HG02943 (cell line): ENCODE data around the gene MRTFA.

Source experiments
- ATAC-seq: cut with Tn5 transposase; IDR thresholded peaks from one replicate; pipeline ENCODE4 v1.9.1; 2021; ENCODE audit warnings: mild to moderate bottlenecking, low read depth, moderate library complexity; ENCODE audit not compliant: unreplicated experiment

Gene MRTFA

GRCh38 chr22:40473703-40474102 is 162.8 kb downstream of the MRTFA start:
- no peak for ATAC-seq

GRCh38 chr22:40472579-40472978 is 163.9 kb downstream of the MRTFA start:
- no peak for ATAC-seq

GRCh38 chr22:40472051-40472450 is 164.5 kb downstream of the MRTFA start:
- no peak for ATAC-seq

- ATAC-seq, result no peak
Observed at GRCh38 chr22:40469181-40469580, 167.3 kb downstream of the MRTFA start.

GRCh38 chr22:40468616-40469015 is 167.9 kb downstream of the MRTFA start:
- ATAC-seq, result no peak

GRCh38 chr22:40466976-40467375 is 169.5 kb downstream of the MRTFA start:
- ATAC-seq, result no peak

GRCh38 chr22:40463683-40464082 is 172.8 kb downstream of the MRTFA start:
- no peak for ATAC-seq

GRCh38 chr22:40463017-40463631 is 173.4 kb downstream of the MRTFA start:
- no peak for ATAC-seq

- no peak for ATAC-seq
Observed at GRCh38 chr22:40462195-40462984, 174.1 kb downstream of the MRTFA start.

- ATAC-seq, result no peak
Observed at GRCh38 chr22:40453671-40454070, 182.8 kb downstream of the MRTFA start.

GRCh38 chr22:40452730-40453487 is 183.6 kb downstream of the MRTFA start:
- no peak for ATAC-seq

GRCh38 chr22:40451210-40451609 is 185.3 kb downstream of the MRTFA start:
- no peak for ATAC-seq

- no peak for ATAC-seq
Observed at GRCh38 chr22:40450616-40451015, 185.9 kb downstream of the MRTFA start.

GRCh38 chr22:40449676-40450035 is 186.9 kb downstream of the MRTFA start:
- no peak for ATAC-seq

GRCh38 chr22:40446203-40446602 is 190.3 kb downstream of the MRTFA start:
- ATAC-seq, result no peak

GRCh38 chr22:40444178-40444831 is 192.2 kb downstream of the MRTFA start:
- no peak for ATAC-seq

GRCh38 chr22:40443732-40444131 is 192.8 kb downstream of the MRTFA start:
- ATAC-seq, result no peak

GRCh38 chr22:40441761-40442390 is 194.6 kb downstream of the MRTFA start:
- no peak for ATAC-seq

- peak; percentile 58 for ATAC-seq
Observed at GRCh38 chr22:40436505-40437431, 199.8 kb downstream of the MRTFA start.
